Fibroblast of the aortic adventitia (primary cell): ENCODE measurements around the gene RTL3. TPM values are rescaled to one million over a fixed set of nuclear protein-coding genes. Genes with fewer than 3 reads are reported as not detected.
A peak's percentile ranks its signal among the peaks of the same experiment; 100 is the strongest.
"Not testable (repeated sequence)": the region's sequence is repeated elsewhere in the genome, so short reads cannot be mapped to it uniquely, and the experiment has no call there.

ENCODE experiments used
- DNase-seq: peaks from one replicate; pipeline ENCODE4 v3.0.0-alpha.2; 2010; ENCODE audit warnings: low read depth
- H3K4me3 ChIP-seq: 2 replicates; pipeline ENCODE4 v1.5.1; 2011; ENCODE audit warnings: low read depth, mild to moderate bottlenecking, control low read depth, low read length, moderate library complexity
- CTCF ChIP-seq: IDR thresholded peaks from 2 replicates; pipeline ENCODE4 v1.5.1; 2011; ENCODE audit warnings: mild to moderate bottlenecking, low read length, control low read depth, inconsistent platforms; ENCODE audit not compliant: insufficient read depth
- total RNA-seq: library from RNA; depleted of rRNA; stranded (reverse); fragments of >200 nt; gene quantifications from 2 replicates; pipeline ENCODE4 v1.2.3, GENCODE V29; 2012; ENCODE audit warnings: low replicate concordance

The RTL3 gene
- total RNA-seq, 1 donor: 0.27 TPM

GRCh38 chrX:78653118-78653822 is 5.9 kb downstream of the RTL3 start:
- H3K4me3 ChIP-seq: no peak overlapping the region
- TF ChIP-seq CTCF: no peak
- DNase-seq: peak; percentile 82

GRCh38 chrX:78650906-78651437 is 8.2 kb downstream of the RTL3 start:
- H3K4me3 ChIP-seq: no peak overlapping the region
- peak; percentile 63 for DNase-seq
- no peak for TF ChIP-seq CTCF

GRCh38 chrX:78643874-78644273 is 15.3 kb downstream of the RTL3 start:
- H3K4me3 ChIP-seq: no peak overlapping the region
- no peak for TF ChIP-seq CTCF
- no peak for DNase-seq

- no peak for DNase-seq
- no peak for TF ChIP-seq CTCF
Observed at GRCh38 chrX:78643096-78643495, 16.0 kb downstream of the RTL3 start.

GRCh38 chrX:78636096-78636495 is 23.0 kb downstream of the RTL3 start:
- H3K4me3 ChIP-seq, DNase-seq: not testable (repeated sequence)

More at GRCh38 chrX:78643096-78643495, 16.0 kb downstream of the RTL3 start:
- H3K4me3 ChIP-seq: no peak overlapping the region

- no peak for DNase-seq
- H3K4me3 ChIP-seq: no peak overlapping the region
- TF ChIP-seq CTCF: no peak
Observed at GRCh38 chrX:78624962-78625909, 33.9 kb downstream of the RTL3 start.

GRCh38 chrX:78624426-78624825 is 34.7 kb downstream of the RTL3 start:
- no peak overlapping the region for H3K4me3 ChIP-seq
- no peak for DNase-seq
- no peak for TF ChIP-seq CTCF
